ENCODE measurements around the gene MYOM3. TPM values are rescaled to one million over a fixed set of nuclear protein-coding genes. Genes with fewer than 3 reads are reported as not detected.
A peak's percentile ranks its signal among the peaks of the same experiment; 100 is the strongest.

The MYOM3 gene
- total and polyA plus RNA-seq, 2 of the 4 experiments (the other 2 are of a cell fraction), result 0.03 TPM; not detected in 1

DNA sequence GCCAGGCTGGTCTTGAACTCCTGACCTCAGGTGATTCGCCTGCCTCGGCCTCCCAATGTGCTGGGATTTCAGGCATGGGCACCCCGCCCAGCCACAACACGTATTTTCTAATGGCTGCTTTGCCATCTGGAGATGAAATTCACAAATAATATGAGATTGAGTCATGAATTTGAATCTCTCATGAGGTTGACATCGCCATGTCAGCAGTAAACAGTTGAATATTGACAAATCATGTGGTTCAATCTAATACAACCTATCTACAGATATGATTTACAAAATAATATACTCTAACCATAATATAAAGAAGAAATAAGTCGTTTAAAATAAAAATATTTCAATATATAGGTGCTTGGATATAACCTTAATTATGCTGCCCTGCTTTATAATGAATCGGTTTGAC, 42.1 kb downstream of the MYOM3 start:
- in situ Hi-C loops (cut with MboI; ENCODE audit: low sequenced_read_pairs), result no loop called here
- no peaks in the 10 kb centered on the region for H3K9me1 ChIP-seq (ENCODE audit: insufficient read depth, low read length)
- CTCF ChIA-PET, result interaction anchor here (1.4 kb wide), 1 partner anchor 8 kb away, joined by 3 read pairs; no protein-coding TSS in a partner anchor

More for the DNA sequence above, 42.1 kb downstream of the MYOM3 start:
- H3K9me3 ChIP-seq (ENCODE audit: control insufficient read depth, insufficient read depth, low read length), result no peaks in the 10 kb centered on the region
- H4K91ac ChIP-seq (ENCODE audit: insufficient read depth, low read depth, low read length), result no peak overlapping the region
- H2BK5ac ChIP-seq (ENCODE audit: low read depth, low read length, poor library complexity, severe bottlenecking), result no peak overlapping the region
- no peak for DNase-seq
- H2BK15ac ChIP-seq (ENCODE audit: low read depth, low read length), result no peak overlapping the region
- no peak overlapping the region for H2AFZ ChIP-seq (replicated peaks; ENCODE audit: low read length, poor library complexity)
- H3K14ac ChIP-seq (replicated peaks; ENCODE audit: low read depth, low read length), result no peak overlapping the region
- H3K18ac ChIP-seq (ENCODE audit: low read depth, low read length), result no peak overlapping the region
- H4K5ac ChIP-seq (ENCODE audit: low read depth, low read length), result no peak overlapping the region
- no peak overlapping the region for H2BK20ac ChIP-seq (ENCODE audit: low read depth, low read length)
- TF ChIP-seq MAFK (IDR thresholded peaks at IDR 0.05; ENCODE audit: low read depth, low read length), result peak; percentile 78
- TF ChIP-seq, protein P1, sequence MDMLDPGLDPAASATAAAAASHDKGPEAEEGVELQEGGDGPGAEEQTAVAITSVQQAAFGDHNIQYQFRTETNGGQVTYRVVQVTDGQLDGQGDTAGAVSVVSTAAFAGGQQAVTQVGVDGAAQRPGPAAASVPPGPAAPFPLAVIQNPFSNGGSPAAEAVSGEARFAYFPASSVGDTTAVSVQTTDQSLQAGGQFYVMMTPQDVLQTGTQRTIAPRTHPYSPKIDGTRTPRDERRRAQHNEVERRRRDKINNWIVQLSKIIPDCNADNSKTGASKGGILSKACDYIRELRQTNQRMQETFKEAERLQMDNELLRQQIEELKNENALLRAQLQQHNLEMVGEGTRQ (IDR thresholded peaks at IDR 0.05; ENCODE audit: low read depth, low read length), result no peak
- dilution Hi-C loops (cut with HindIII; ENCODE audit: low sequenced_read_pairs, unreplicated experiment), result no loop called here
- H3K79me1 ChIP-seq (ENCODE audit: low read depth in 1 of 2, low read length in 2 of 2), result no peaks in the 10 kb centered on the region
- no peak overlapping the region for H2AK5ac ChIP-seq (ENCODE audit: low read depth, low read length)
- H3K56ac ChIP-seq (ENCODE audit: extremely low read depth, insufficient read depth, low read length), result no peak overlapping the region
- H3K27me3 ChIP-seq (ENCODE audit: control insufficient read depth, insufficient read depth, low read length), result peaks cover 37% of the 10 kb centered on the region
- no peak overlapping the region for H2BK120ac ChIP-seq (ENCODE audit: low read depth, low read length)
- POLR2A ChIA-PET (ENCODE audit: unreplicated experiment), result no interaction called here
- H3K23ac ChIP-seq (ENCODE audit: low read depth, low read length), result no peak overlapping the region
- H4K20me1 ChIP-seq (ENCODE audit: insufficient read depth, low read length), result no peaks in the 10 kb centered on the region; the same call in none of the 2 replicates
- H3K9ac ChIP-seq (ENCODE audit: low read depth, low read length), result no peak overlapping the region
- intact Hi-C loops (cut with micrococcal nuclease), result loop anchor here (1.0 to 5.0 kb wide), 3 partner anchors 122 to 552 kb away; no protein-coding TSS in a partner anchor
- no peaks in the 10 kb centered on the region for H3K4me1 ChIP-seq (ENCODE audit: control insufficient read depth, insufficient read depth, low read length)
- no peaks in the 10 kb centered on the region for H3K36me3 ChIP-seq (ENCODE audit: control insufficient read depth, insufficient read depth, low read length)
- no CpG with 5 or more reads among the region's 7 CpGs for whole genome bisulfite sequencing, 2 experiments (ENCODE audit: extremely low coverage in 2 of 2, insufficient read length in 1 of 2)
- no peak overlapping the region for H3K27ac ChIP-seq (ENCODE audit: insufficient read depth, low read length)
- no peak overlapping the region for H3K4me3 ChIP-seq (ENCODE audit: insufficient read depth, low read depth, low read length)
- ATAC-seq (ENCODE audit: low read depth), result no peak
- no peak overlapping the region for H2AK9ac ChIP-seq (replicated peaks; ENCODE audit: low read depth, low read length, poor library complexity)
- no peak overlapping the region for H3K4me2 ChIP-seq (ENCODE audit: low read depth, low read length)
- no TSS peak for BruUV-seq (replicated peaks)
- no peak overlapping the region for H4K8ac ChIP-seq (ENCODE audit: low read depth in 2 of 2, low read length in 2 of 2)
- no peak overlapping the region for H3K4ac ChIP-seq (ENCODE audit: low read depth, low read length)
